HS-27A (cell line): ENCODE results near the gene CD151.
A peak's percentile ranks its signal among the peaks of the same experiment; 100 is the strongest.

Experiments used
- DNase-seq: peaks from one replicate; pipeline ENCODE4 v3.0.0-alpha.2; 2012; ENCODE audit warnings: low read depth, missing footprints

CD151 gene

GRCh38 chr11:843086-843734 is 10.5 kb downstream of the CD151 start:
- DNase-seq: no peak

- DNase-seq: peak; percentile 94
Observed at GRCh38 chr11:843818-844692, 11.3 kb downstream of the CD151 start.

DNA sequence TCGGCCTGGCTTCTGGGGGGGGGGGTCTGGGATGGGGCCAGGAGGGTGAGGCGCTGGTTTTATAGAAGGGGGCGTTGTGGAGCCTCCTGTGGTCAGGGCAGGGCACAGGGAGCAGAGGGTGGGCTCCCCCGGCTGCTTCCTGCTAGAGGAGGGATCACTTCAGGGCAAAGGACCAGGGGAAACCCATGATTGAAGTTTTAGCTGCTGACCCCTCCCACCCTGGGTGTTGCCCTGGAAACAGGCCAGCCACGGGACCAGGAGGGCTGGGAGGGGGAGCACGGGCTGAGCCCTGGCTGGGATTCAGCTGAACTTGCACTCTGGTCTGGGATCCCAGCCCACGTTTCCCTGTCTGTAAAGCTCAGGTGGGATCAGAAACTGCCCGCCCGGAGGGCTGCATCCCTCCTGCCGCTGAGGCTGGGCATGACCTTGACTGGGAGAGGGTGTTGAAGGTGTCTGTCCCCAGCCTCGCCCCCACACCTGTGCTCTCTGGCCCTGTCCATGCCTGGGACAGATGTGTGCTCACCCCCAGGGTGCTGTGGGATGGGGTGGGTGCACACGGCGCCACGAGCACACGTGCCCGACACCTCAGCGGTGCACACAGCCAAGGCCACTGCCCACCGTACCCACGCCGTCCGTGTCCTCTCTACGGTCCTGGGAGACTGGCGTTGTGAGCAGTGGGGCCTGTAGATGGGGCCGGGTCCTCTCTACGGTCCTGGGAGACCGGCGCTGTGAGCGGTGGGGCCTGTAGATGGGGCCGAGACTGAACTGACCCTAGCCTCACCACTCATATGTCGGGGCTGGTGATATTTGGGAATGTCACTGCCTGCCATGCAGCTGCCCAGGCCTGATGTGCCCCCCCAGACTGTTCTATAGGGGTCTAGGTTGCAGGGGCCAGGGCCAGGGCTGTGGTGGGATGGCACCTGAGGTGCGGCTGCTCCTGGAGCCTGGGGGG is 12.2 kb downstream of the CD151 start:
- DNase-seq: peak; percentile 76

- DNase-seq: no peak
Observed at GRCh38 chr11:845872-846495, 13.2 kb downstream of the CD151 start.

GRCh38 chr11:846496-847098 is 13.8 kb downstream of the CD151 start:
- DNase-seq: no peak

- no peak for DNase-seq
Observed at GRCh38 chr11:847876-848275, 15.1 kb downstream of the CD151 start.

DNA sequence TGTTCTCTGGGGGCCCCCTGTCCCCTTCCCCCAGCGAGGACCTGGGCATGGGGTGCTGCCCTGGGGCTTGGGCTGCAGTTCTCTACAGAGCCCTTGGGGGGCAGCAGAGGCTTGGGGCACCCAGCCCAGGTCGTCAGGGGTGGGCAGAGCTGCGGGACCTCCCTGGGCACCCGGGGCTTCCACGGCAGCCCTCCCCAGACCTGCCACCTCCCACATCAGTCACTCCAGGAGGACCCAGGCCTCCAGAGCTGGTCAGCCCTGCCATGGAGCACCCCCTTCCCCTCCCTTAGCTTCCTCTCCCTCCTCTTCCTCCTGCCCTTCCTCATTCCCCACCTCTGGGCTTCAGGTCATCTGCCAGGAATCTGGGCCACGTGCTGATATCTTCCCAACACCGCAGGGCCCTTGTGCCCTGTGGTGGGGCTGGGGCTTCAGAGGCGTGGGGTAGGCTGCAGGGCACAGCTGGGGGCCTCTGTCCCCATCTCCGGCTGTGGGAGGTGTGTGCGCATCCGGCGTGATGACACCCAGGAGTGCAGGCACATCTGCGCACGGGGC is 15.7 kb downstream of the CD151 start:
- DNase-seq: no peak

DNA sequence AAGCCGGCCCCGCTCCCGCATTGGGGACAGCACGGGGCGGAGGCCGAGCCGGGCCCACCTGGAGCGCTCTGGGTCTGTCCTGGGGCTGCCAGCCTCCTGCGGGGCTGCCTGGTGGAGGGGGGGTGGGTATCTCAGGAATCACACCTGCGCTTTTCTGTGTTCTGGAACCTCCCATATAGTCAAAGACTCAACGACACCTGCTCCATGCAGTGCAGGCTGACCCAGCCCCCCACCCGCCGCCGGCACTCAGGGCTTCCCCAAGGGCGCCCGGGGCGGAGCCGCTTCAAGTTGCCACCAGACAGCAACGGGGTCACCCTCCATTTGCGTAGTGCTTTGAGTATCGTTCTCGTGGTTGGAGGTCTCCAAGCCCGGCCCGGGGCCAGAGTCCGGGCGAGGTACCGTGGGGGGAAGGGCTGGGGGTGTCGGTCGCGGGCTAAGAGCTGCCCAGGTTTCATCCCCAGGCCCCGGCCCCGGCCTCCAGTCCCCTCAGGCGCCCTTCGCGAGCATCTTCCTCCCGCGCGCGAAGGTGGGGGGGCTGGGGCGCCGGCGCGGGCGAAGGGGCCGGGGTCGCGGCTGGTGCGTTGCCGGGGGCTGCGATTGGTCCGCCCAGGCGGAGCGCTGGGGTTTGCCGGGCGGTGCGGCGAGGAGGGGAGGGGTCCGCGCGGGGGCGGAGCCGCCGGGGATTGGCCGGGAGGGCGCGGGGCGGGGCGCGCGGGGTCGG is 16.5 kb downstream of the CD151 start:
- DNase-seq: no peak

DNA sequence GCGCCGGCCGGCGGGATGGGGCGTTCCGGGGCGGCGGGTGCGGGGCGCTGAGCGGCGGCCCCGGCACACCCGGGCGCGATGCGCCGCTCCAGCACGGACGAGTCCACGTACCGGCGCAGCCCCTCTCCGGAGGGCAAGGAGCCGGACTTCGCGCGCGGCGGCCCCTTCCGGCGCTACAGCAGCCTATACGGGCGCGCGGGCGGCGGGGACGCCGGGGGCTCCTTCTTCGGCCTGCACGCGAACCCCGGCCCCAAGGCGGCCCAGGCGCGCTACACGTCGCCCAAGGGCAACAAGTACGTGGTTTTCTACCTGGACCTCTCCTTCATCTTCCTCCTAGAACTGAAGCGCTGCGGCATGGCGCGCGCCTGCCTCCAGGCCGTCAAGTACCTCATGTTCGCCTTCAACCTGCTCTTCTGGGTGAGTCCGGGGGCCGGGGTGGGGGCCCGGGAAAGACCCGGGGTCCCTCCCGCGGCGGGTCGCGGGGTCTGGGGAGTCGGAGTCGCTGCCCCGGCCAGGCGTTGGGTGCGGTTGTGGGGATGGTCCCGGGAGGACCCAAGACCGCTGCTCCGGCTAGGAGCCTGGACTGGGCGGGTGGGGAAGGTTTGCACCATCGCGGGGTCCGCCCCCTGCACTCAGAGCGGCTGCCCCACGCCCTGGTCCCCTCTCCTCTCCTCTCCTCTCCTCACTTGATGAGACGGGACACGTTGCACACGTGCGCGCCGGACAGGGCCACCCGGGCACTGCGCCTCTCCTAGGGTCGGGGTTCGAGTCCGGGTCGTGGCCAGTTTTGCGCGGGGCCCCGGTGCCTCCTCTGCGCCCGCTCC is 17.4 kb downstream of the CD151 start:
- no peak for DNase-seq

DNA sequence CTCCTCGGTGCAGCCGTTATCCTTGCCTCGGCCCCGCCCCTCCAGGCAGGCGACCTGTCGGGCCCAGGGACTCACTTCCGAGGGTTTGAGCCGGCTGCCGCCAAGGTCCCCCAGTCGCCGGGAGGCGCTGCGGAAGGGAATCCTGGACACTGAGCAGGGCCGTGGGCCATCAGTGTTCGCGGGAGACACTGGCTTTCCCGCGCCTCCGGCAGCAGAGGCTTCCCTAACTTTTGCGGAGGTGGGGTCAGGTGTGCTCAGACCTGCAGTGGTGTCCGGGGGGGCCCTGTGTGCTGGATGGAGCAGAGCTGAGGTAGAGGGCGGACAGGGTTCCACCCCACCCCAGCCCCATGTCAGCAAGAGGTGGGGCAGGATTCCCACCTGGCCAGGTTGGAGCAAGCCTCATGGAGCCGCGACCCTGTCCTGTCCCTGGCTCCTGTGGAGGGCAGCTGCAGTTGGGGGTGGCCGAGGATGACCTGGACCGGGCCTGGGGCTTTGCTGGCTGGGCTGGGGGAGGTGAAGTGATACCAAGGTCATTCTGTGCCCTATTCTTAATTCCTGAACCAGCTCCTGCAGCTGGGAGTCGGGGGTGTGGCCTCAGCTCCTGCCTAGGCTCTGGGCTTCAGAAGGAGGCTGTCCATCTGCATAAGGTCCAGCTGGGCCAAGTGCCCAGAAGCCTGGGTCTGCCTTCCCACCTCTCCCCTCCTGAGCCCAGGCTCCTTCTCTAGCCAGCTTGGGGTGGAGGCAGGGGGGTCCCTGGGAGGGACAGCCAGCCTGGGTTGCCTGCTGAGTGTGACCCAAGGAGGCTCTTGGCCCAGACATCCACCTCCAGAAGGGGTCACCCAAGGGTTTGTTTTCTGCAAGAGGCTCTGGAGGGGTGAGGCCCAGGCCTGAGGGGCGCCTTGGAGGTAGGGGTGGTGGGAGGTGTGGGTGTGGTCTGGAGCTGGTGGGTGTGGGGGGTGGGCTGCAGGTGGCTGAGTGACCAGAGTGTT is 18.3 kb downstream of the CD151 start:
- no peak for DNase-seq

GRCh38 chr11:852762-853161 is 20.0 kb downstream of the CD151 start:
- no peak for DNase-seq

GRCh38 chr11:853682-854448 is 21.1 kb downstream of the CD151 start:
- no peak for DNase-seq

- DNase-seq: no peak
Observed at GRCh38 chr11:854601-855329, 22.0 kb downstream of the CD151 start.

- DNase-seq: no peak
Observed at GRCh38 chr11:855330-855674, 22.6 kb downstream of the CD151 start.

DNA sequence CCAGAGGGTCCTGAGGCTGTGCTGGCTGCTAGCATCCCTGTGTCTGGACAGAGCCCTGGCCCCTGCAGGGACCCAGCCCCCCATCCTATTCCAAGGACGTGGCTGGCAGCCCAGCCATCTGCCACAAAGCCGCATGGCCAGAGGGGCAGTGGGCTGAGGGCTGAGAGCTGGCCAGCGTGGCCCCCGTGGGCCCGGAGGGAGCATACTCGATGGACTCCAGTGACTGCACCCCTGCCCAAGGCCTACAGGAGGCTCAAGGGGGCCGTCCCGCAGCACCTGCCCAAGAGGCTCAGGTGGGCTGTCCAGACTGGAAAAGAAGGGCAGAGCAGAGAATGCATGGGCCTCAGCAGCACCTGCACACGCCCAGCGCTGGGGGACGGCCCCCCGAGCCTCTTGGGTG is 23.0 kb downstream of the CD151 start:
- no peak for DNase-seq

- DNase-seq: no peak
Observed at GRCh38 chr11:856397-856796, 23.6 kb downstream of the CD151 start.
